ENCODE results near the gene CIPC.

CIPC gene, protein sequence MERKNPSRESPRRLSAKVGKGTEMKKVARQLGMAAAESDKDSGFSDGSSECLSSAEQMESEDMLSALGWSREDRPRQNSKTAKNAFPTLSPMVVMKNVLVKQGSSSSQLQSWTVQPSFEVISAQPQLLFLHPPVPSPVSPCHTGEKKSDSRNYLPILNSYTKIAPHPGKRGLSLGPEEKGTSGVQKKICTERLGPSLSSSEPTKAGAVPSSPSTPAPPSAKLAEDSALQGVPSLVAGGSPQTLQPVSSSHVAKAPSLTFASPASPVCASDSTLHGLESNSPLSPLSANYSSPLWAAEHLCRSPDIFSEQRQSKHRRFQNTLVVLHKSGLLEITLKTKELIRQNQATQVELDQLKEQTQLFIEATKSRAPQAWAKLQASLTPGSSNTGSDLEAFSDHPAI

DNA sequence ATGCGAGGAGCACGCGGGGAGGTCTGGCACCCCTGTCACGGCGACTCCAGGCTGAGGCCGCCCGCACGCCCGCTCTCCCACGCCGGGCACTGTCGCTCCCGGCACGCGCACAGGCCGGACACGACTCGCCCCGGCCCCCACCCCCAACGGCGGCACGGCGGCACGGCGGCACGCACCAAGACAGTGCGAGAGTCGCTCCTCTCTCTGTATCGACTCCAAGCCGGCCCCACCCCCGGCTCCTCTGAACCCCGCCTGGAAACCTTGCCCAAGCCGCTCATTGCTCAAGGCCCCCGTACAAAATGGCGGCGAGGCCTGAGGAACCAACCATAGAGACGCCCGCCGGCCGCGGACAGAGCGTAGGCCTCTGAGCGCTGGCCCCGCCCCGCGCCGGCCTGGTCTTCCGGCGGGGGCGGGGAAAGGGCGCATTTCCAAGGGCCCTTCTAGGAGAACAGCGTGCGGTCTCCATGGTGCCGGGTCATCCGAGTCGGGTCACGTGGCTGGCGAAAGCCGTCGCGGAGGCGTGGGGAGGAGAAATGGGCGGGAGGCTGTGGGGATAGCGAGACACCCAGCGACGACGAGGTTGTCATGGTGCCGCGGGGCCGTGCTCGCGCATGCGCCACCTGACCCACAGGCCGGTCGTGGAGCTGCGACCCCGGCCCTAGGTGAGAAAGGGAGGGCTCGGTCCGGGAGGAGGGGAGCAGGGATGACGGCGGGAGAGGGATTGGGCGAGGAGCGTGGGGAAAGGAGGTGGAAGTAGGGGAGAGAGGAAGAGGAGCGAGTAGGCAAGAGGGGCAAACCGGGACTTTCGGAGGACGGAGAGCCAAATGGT is at the start of gene CIPC:
Gene CIPC, plus strand, starts transcription at position 559 of the 829 bp plus-strand sequence. CDS start 7,451 bp downstream, outside the sequence.
- DNase-seq (ENCODE audit: low read depth in 2 of 2) = peak; percentile 98

DNA sequence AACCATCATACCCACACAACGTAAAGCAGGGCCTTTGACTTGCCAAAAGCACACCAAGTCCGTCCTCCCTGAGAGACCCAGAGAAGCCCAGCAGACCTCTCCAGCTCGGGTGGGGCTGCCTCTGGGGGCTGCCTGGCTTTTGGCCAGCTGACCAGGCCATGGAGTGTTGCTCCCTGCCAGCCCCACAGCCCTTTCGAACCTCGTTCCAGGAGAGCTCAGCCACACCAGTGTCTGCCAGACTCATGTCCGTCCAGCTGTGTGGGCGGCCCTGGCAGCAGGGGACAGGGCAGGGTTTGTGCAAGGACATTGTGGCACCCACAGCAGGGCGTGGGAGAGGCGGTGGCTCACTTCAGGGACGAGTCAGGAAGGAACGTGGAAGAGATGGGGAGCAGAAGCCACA is 46.9 kb upstream of the CIPC start:
- no peak for DNase-seq (ENCODE audit: low read depth in 2 of 2)

- DNase-seq (ENCODE audit: low read depth in 2 of 2) = no peak
Observed at GRCh38 chr14:77052281-77053044, 45.6 kb upstream of the CIPC start.

DNA sequence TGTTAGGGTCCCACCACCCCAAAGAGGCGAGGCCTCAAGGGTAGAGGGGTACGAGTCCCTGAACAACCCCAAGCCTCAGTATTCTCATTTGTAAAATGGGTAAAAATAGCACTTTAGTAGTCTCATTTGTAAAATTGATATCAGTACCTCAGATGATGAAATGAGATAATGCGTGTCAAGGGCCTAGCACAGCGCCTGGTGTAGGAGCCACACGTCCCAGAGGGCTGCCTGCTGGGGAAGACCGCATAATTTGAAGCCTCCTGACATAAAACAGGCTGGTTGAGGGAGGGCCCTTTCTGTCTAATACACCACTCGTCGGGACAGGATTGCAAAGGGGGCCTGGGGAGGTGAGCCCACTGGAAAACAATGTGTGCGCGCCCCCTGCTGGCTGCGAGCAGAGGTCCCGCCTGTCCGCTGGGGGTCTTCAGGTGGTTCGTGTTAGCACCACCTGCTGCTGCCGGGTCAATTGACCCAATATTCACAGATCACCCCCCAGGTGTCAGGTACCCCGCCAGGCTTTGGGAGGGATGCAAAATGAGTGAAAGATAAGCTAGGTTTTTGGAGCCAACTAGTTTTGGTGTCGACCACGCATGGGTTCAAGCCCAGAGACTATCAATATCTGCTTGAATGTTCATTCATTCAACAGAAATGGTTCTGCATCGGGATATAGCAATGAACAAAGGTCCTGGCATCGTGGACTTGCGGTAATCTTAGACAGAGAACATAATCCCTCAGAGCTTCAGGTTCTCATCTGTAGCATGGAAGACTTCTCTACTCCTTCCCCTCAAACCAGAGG is 44.8 kb upstream of the CIPC start:
- DNase-seq (ENCODE audit: low read depth in 2 of 2) = peak; percentile 57 to 66

GRCh38 chr14:77055306-77055705 is 42.8 kb upstream of the CIPC start:
- no peak for DNase-seq (ENCODE audit: low read depth in 2 of 2)

- DNase-seq (ENCODE audit: low read depth in 2 of 2) = no peak
Observed at GRCh38 chr14:77055981-77056380, 42.1 kb upstream of the CIPC start.

DNA sequence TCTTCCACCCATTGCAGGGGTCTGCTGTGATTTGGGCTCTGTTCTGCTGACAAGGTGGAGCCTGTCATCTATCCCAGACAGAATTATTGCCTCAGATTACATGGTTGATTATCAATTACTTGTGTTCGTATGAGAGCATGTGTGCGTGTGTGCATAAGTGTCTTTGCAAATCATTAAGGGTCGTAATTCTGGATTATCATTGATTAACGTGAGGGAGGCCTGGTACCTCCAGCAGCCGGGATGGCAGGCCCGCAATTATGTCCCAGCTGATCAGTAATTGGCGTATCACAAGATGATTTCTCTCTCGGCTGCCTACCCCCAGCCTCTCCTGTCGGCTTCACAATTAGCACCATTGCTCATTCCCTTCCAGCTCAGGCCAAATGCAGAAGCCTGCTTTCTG is 39.9 kb upstream of the CIPC start:
- no peak for DNase-seq (ENCODE audit: low read depth in 2 of 2)

GRCh38 chr14:77058785-77059184 is 39.3 kb upstream of the CIPC start:
- no peak for DNase-seq (ENCODE audit: low read depth in 2 of 2)

DNA sequence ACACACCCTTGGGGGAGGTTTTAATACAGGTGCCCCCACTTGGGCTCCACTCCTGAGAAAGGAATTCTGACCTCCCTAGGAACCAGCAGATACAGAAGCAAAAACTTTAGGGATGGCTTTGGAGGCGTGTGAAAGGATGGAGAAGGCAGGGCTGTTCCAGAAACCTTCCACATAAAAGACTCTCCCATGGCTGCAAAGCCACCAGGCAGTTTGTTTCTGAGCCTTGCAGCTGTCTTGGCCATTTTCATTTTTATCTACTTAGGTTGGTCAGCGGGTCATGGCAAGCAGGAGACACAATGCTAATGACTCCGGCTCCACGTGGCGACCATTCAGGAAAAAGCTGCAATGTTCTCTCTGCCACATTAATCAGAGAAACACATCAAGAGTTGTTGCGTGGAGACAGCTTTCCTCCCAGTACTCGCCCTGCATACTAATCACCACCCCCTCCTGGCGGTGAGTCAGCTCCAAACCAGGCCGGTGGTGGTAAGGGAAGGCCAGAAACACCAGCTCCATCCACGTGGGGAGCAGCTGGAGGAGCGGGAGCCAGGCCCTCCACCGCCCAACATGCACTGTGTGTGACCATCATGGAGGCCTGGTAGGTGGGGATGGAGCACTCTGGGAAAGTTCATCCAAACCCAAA is 38.7 kb upstream of the CIPC start:
- no peak for DNase-seq (ENCODE audit: low read depth in 2 of 2)

DNA sequence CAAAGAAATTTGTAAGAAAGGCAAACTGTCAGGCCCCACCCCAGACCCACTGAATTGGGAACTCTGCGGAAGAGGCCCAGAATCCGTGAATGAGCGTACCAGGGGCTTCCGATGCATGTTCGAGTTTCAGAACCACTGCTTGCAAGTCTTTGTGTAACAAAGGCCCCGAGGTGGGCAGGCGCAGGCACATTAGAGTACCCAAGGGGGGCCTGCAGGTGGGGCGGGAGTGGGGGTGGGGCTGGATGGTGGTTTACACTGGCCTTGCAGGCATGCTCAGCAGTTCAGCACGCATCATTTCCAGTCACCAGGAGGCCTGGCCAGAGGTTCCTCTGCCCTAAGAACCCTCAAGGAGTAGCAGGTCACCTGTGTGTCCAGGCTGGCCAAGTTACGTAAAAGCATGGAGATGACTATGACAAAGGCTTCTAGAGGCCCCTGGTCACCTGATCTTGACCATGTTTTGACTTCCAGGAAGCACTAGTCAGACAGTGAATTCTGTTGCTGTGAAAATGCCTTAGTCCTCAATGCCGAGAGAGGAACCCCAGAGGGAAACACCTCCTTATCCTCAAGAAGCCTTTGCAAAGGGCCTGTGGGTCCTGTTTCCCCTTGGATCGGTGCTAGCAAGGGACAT is 36.3 kb upstream of the CIPC start:
- DNase-seq (ENCODE audit: low read depth in 2 of 2) = no peak

DNA sequence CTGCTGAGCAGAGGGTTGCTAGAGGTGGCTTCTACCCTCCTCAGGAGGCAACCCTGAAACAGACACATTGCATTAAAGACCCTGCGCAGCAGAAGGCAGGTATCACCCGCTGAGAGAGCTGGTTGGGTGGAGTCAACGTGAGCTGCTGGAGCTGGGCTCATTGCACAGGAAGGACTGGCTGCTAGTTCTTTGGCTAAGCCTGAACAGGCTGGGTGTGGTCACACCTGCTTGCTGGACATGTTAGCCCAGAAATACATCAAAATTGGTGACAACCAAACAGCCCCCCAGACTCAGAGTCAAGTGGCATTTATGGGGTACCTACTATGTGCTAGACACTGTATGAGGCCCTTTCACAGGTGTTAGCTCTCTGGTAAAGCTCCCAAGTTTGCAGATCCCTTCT is 35.8 kb upstream of the CIPC start:
- DNase-seq (ENCODE audit: low read depth in 2 of 2) = no peak

- no peak for DNase-seq (ENCODE audit: low read depth in 2 of 2)
Observed at GRCh38 chr14:77063571-77064171, 34.4 kb upstream of the CIPC start.

DNA sequence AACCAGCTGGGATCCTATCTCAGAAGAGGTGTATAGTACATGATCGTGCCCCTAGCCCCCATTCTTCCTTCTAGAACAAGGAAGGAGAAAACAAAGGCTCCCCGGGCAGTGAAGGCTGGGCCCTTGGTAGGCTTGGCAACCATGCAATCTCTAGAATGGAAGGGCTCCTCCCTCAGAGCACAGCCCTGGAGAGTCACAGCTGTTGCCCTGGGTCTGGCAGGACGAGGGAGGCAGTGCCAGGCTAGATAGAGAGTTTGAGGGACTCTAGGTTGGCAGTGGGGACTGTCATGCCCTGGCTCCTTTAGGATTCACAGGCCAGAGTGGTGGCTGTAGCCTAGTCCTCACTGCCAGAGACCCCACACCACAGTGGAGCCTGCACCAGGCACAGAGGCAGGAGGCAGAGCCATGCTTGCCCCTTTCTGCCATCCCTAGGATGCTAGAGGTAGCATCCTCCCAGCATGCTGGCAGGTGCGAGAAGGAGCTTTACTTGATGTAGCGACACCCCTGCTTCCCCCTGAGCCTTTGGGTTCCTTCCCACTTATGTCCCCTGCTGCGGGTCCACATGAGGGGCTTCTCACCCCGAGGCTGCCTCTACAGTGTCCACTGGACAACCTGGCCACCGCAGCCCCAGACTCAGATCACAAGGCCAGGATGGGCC is 33.4 kb upstream of the CIPC start:
- no peak for DNase-seq (ENCODE audit: low read depth in 2 of 2)

- no peak for DNase-seq (ENCODE audit: low read depth in 2 of 2)
Observed at GRCh38 chr14:77065851-77066577, 32.0 kb upstream of the CIPC start.

DNA sequence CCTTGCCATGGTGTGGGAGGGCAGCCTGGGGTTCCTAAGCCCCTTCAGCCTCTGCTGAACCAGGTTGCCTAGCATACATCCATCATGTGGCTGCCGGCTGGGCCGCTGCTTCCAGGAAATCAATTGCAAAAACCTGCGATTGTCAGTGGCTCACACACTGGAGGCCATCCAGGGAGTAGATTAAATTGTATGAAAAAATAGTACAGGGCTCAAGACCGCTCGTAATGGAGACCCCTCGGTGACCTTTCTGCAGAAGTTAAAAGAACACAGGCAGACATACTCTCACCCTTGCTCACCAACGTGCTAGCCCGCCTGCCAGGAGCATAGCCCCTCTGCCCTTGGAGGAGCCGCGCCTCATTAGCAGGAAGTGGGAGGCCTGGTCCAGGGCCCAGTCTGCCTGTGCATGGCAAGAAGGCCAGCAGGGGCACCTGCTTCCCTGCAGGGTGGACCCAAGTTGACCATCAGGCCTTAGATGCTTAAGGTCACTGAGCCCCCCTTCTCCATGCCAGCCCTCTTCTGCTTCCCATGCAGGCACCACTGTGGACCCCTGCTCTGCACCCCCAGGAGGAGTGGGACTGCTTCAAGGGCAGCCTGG is 31.4 kb upstream of the CIPC start:
- no peak for DNase-seq (ENCODE audit: low read depth in 2 of 2)

DNA sequence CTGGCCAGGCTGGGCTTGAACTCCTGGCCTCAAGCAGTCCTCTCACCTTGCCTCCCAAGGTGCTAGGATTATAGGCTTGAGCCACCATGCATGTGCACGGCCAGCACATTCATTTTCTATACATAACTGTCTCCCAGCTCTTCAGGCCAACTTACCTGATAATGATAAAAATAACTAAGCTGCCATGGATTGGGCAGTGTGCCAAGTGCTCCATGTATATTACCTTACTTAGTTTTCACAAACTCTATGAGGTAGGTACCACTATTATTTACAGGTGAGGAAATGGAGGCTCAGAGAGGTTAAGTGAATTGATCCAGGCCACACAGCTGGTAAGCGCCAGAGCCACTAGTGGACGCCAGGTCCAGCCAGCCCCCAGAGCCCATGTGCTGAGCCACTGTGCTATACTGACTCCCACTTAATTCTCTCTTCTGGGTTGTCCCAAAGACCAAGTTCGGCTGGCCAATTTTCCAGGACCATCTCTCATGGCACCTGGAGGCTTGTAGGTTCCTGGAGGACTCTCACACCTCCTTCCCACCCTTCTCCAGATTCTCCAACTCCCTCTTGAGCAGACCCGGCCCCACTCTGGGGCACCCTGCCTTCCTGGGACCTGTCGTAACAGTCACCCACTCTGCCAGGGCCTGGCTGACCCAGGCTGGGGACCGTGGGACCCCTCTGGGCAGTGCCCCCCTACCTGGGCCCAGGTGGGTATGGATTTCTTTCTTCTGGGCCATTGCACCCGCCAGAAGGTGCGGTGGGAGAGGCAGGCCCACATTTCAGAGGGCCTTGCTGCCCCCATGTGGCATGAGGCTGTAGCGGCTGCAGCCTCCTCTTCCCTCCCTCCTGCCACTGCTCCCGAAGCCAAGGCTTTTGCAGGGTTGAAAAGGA is 30.2 kb upstream of the CIPC start:
- peak in 1 of 2 donors; percentile 35 for DNase-seq (ENCODE audit: low read depth in 2 of 2)

- DNase-seq (ENCODE audit: low read depth in 2 of 2) = no peak
Observed at GRCh38 chr14:77068517-77069200, 29.4 kb upstream of the CIPC start.

Measured in stimulated activated CD8-positive, alpha-beta memory T cell treated with anti-CD3 and anti-CD28 coated beads, Interleukin-7, amount 100 ng/mL, for 1 hour (primary cell).